HG02943 (cell line): Measurements from ENCODE around the gene PNKP.

Experiments
- ATAC-seq: cut with Tn5 transposase; IDR thresholded peaks from one replicate; pipeline ENCODE4 v1.9.1; 2021; ENCODE audit warnings: mild to moderate bottlenecking, low read depth, moderate library complexity; ENCODE audit not compliant: unreplicated experiment

PNKP gene

GRCh38 chr19:49849433-49850220 lies 17.7 kb downstream of the PNKP start:
- ATAC-seq = no peak

- no peak for ATAC-seq
Observed at GRCh38 chr19:49848938-49849337, 18.4 kb downstream of the PNKP start.

- ATAC-seq = no peak
Observed at GRCh38 chr19:49847731-49848696, 19.4 kb downstream of the PNKP start.

GRCh38 chr19:49846408-49846807 lies 21.0 kb downstream of the PNKP start:
- ATAC-seq = no peak

GRCh38 chr19:49845414-49845813 lies 22.0 kb downstream of the PNKP start:
- ATAC-seq = no peak

- ATAC-seq = no peak
Observed at GRCh38 chr19:49844138-49845095, 23.0 kb downstream of the PNKP start.

- ATAC-seq = no peak
Observed at GRCh38 chr19:49843265-49843664, 24.1 kb downstream of the PNKP start.

GRCh38 chr19:49840736-49841249 lies 26.6 kb downstream of the PNKP start:
- no peak for ATAC-seq

- no peak for ATAC-seq
Observed at GRCh38 chr19:49840321-49840720, 27.1 kb downstream of the PNKP start.

GRCh38 chr19:49839713-49840112 lies 27.7 kb downstream of the PNKP start:
- no peak for ATAC-seq

- no peak for ATAC-seq
Observed at GRCh38 chr19:49838885-49839588, 28.3 kb downstream of the PNKP start.

GRCh38 chr19:49837425-49837824 lies 30.0 kb downstream of the PNKP start:
- no peak for ATAC-seq

- no peak for ATAC-seq
Observed at GRCh38 chr19:49837009-49837310, 30.4 kb downstream of the PNKP start.

- no peak for ATAC-seq
Observed at GRCh38 chr19:49836176-49837008, 31.0 kb downstream of the PNKP start.

- ATAC-seq = no peak
Observed at GRCh38 chr19:49835562-49835961, 31.8 kb downstream of the PNKP start.

GRCh38 chr19:49833599-49833998 lies 33.8 kb downstream of the PNKP start:
- no peak for ATAC-seq

GRCh38 chr19:49832556-49832955 lies 34.8 kb downstream of the PNKP start:
- ATAC-seq = no peak

- ATAC-seq = no peak
Observed at GRCh38 chr19:49831592-49831991, 35.8 kb downstream of the PNKP start.

GRCh38 chr19:49830766-49831165 lies 36.6 kb downstream of the PNKP start:
- no peak for ATAC-seq
